ENCODE results near the gene MBLAC1.
A peak's percentile ranks its signal among the peaks of the same experiment; 100 is the strongest.
"Not testable (repeated sequence)": the region's sequence is repeated elsewhere in the genome, so short reads cannot be mapped to it uniquely, and the experiment has no call there.

Gene MBLAC1

GRCh38 chr7:100132697-100133151 is 6.0 kb downstream of the MBLAC1 start:
- no peak overlapping the region for H3K4me3 ChIP-seq (ENCODE audit: low read depth, low read length)
- TF ChIP-seq, protein P1, sequence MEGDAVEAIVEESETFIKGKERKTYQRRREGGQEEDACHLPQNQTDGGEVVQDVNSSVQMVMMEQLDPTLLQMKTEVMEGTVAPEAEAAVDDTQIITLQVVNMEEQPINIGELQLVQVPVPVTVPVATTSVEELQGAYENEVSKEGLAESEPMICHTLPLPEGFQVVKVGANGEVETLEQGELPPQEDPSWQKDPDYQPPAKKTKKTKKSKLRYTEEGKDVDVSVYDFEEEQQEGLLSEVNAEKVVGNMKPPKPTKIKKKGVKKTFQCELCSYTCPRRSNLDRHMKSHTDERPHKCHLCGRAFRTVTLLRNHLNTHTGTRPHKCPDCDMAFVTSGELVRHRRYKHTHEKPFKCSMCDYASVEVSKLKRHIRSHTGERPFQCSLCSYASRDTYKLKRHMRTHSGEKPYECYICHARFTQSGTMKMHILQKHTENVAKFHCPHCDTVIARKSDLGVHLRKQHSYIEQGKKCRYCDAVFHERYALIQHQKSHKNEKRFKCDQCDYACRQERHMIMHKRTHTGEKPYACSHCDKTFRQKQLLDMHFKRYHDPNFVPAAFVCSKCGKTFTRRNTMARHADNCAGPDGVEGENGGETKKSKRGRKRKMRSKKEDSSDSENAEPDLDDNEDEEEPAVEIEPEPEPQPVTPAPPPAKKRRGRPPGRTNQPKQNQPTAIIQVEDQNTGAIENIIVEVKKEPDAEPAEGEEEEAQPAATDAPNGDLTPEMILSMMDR (IDR thresholded peaks at IDR 0.05; ENCODE audit: borderline replicate concordance, insufficient read depth, low read depth, low read length), result peak; percentile 96

- no peak overlapping the region for H3K4me3 ChIP-seq (ENCODE audit: low read depth, low read length)
- TF ChIP-seq, protein P1 (IDR thresholded peaks at IDR 0.05; ENCODE audit: borderline replicate concordance, insufficient read depth, low read depth, low read length), result no peak
These were observed 11.3 kb downstream of the MBLAC1 start for GRCh38 chr7:100137851-100138760.

- no peak overlapping the region for H3K4me3 ChIP-seq (ENCODE audit: low read depth, low read length)
These were observed 14.8 kb downstream of the MBLAC1 start for GRCh38 chr7:100141555-100141949.

GRCh38 chr7:100142461-100142860 is 15.7 kb downstream of the MBLAC1 start:
- TF ChIP-seq, protein P1 (IDR thresholded peaks at IDR 0.05; ENCODE audit: borderline replicate concordance, insufficient read depth, low read depth, low read length), result no peak
- no peak overlapping the region for H3K4me3 ChIP-seq (ENCODE audit: low read depth, low read length)

More at GRCh38 chr7:100141555-100141949, 14.8 kb downstream of the MBLAC1 start:
- TF ChIP-seq, protein P1 (IDR thresholded peaks at IDR 0.05; ENCODE audit: borderline replicate concordance, insufficient read depth, low read depth, low read length), result no peak

GRCh38 chr7:100146350-100146749 is 19.6 kb downstream of the MBLAC1 start:
- H3K4me3 ChIP-seq (ENCODE audit: low read depth, low read length), result not testable (repeated sequence)

- no peak overlapping the region for H3K4me3 ChIP-seq (ENCODE audit: low read depth, low read length)
- TF ChIP-seq, protein P1 (IDR thresholded peaks at IDR 0.05; ENCODE audit: borderline replicate concordance, insufficient read depth, low read depth, low read length), result no peak
These were observed 20.5 kb downstream of the MBLAC1 start for GRCh38 chr7:100147278-100147677.

- H3K4me3 ChIP-seq (ENCODE audit: low read depth, low read length), result peak overlapping the region; percentile 37
- TF ChIP-seq, protein P1 (IDR thresholded peaks at IDR 0.05; ENCODE audit: borderline replicate concordance, insufficient read depth, low read depth, low read length), result no peak
These were observed 21.4 kb downstream of the MBLAC1 start for GRCh38 chr7:100148225-100148558.
